ENCODE data around the gene CLCN1.
"Not testable (repeated sequence)": the region's sequence is repeated elsewhere in the genome, so short reads cannot be mapped to it uniquely, and the experiment has no call there.

Gene CLCN1

GRCh38 chr7:143384661-143385631 is 69.0 kb downstream of the CLCN1 start:
- no peak for DNase-seq (ENCODE audit: low read depth)

GRCh38 chr7:143385891-143386781 is 70.2 kb downstream of the CLCN1 start:
- peak; percentile 41 for DNase-seq (ENCODE audit: low read depth)

GRCh38 chr7:143387156-143387975 is 71.5 kb downstream of the CLCN1 start:
- DNase-seq (ENCODE audit: low read depth) = peak; percentile 9

GRCh38 chr7:143388051-143388450 is 72.1 kb downstream of the CLCN1 start:
- no peak for DNase-seq (ENCODE audit: low read depth)

- DNase-seq (ENCODE audit: low read depth) = no peak
These were observed 72.7 kb downstream of the CLCN1 start for GRCh38 chr7:143388491-143389101.

GRCh38 chr7:143389316-143390103 is 73.6 kb downstream of the CLCN1 start:
- peak; percentile 5 for DNase-seq (ENCODE audit: low read depth)

GRCh38 chr7:143390104-143390772 is 74.3 kb downstream of the CLCN1 start:
- peak; percentile 33 for DNase-seq (ENCODE audit: low read depth)

GRCh38 chr7:143390773-143391317 is 74.9 kb downstream of the CLCN1 start:
- DNase-seq (ENCODE audit: low read depth) = no peak

- peak; percentile 90 for DNase-seq (ENCODE audit: low read depth)
These were observed 75.8 kb downstream of the CLCN1 start for GRCh38 chr7:143391462-143392404.

- not testable (repeated sequence) for DNase-seq (ENCODE audit: low read depth)
These were observed 76.5 kb downstream of the CLCN1 start for GRCh38 chr7:143392427-143392826.

- peak; percentile 37 for DNase-seq (ENCODE audit: low read depth)
These were observed 77.0 kb downstream of the CLCN1 start for GRCh38 chr7:143392875-143393266.

GRCh38 chr7:143393267-143394041 is 77.5 kb downstream of the CLCN1 start:
- DNase-seq (ENCODE audit: low read depth) = peak; percentile 48

GRCh38 chr7:143394068-143394467 is 78.2 kb downstream of the CLCN1 start:
- peak; percentile 47 for DNase-seq (ENCODE audit: low read depth)

GRCh38 chr7:143394777-143395176 is 78.9 kb downstream of the CLCN1 start:
- no peak for DNase-seq (ENCODE audit: low read depth)

GRCh38 chr7:143395187-143396149 is 79.6 kb downstream of the CLCN1 start:
- peak; percentile 49 for DNase-seq (ENCODE audit: low read depth)

- DNase-seq (ENCODE audit: low read depth) = no peak
These were observed 80.3 kb downstream of the CLCN1 start for GRCh38 chr7:143396182-143396581.

All from EH (cell line).